ENCODE data around the gene ADAMTS2. TPM values are rescaled to one million over a fixed set of nuclear protein-coding genes. Genes with fewer than 3 reads are reported as not detected.

Gene ADAMTS2
- total RNA-seq, 2 experiments from 2014 or later, result not detected

DNA sequence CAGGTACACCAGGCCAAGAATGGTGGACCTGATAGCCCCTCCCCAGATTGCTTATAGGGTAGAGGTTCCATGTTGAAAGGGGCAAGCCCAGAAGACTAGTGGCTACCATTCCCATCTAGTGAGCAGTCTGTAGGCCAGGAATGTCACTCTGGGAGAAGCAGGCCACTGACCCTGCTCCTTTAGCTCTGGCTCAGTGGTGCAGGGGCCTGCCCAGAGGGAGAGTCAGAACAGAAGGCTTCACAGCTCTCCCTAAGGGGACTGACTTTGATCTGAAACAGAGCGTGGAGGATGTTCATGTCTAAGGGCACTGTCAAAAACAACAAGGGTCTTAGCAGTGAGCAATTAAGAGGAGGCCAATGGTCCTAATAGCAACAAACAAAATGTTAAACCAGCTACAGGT is 203.4 kb downstream of the ADAMTS2 start:
- no peaks in the 10 kb centered on the region for H3K27me3 Mint-ChIP-seq
- intact Hi-C loops (cut with DNase I, micrococcal nuclease), result no loop called here
- ATAC-seq (ENCODE audit: poor library complexity), result no peak
- no peak overlapping the region for H3K4me3 Mint-ChIP-seq
- no peaks in the 10 kb centered on the region for H3K36me3 ChIP-seq (ENCODE audit: insufficient read depth, low read length)
- ChIA-PET POLR2A (no interaction called here), CTCF (no interaction called here)
- no peaks in the 10 kb centered on the region for H3K27me3 ChIP-seq (ENCODE audit: control insufficient read depth in 1 of 2, insufficient read depth in 2 of 2, low read length in 2 of 2)
- no peak overlapping the region for H3K27ac ChIP-seq (ENCODE audit: low read depth in 1 of 2, low read length in 2 of 2)
- H3K4me1 ChIP-seq (ENCODE audit: insufficient read depth, low read length), result peaks cover 7% of the 10 kb centered on the region
- DNase-seq, result no peak
- TF ChIP-seq, protein P1, sequence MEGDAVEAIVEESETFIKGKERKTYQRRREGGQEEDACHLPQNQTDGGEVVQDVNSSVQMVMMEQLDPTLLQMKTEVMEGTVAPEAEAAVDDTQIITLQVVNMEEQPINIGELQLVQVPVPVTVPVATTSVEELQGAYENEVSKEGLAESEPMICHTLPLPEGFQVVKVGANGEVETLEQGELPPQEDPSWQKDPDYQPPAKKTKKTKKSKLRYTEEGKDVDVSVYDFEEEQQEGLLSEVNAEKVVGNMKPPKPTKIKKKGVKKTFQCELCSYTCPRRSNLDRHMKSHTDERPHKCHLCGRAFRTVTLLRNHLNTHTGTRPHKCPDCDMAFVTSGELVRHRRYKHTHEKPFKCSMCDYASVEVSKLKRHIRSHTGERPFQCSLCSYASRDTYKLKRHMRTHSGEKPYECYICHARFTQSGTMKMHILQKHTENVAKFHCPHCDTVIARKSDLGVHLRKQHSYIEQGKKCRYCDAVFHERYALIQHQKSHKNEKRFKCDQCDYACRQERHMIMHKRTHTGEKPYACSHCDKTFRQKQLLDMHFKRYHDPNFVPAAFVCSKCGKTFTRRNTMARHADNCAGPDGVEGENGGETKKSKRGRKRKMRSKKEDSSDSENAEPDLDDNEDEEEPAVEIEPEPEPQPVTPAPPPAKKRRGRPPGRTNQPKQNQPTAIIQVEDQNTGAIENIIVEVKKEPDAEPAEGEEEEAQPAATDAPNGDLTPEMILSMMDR (IDR thresholded peaks at IDR 0.05), result no peak
- H3K36me3 Mint-ChIP-seq (ENCODE audit: low read depth), result no peaks in the 10 kb centered on the region
- H3K4me3 ChIP-seq (ENCODE audit: low read length), result no peak overlapping the region
- no peaks in the 10 kb centered on the region for H3K9me3 Mint-ChIP-seq
- H3K4me1 Mint-ChIP-seq (ENCODE audit: low read depth), result peaks cover 15% of the 10 kb centered on the region
- no peaks in the 10 kb centered on the region for H3K9me3 ChIP-seq (ENCODE audit: control insufficient read depth in 1 of 2, insufficient read depth in 1 of 2, low read length in 2 of 2)
- H3K27ac Mint-ChIP-seq, result no peak overlapping the region

DNA sequence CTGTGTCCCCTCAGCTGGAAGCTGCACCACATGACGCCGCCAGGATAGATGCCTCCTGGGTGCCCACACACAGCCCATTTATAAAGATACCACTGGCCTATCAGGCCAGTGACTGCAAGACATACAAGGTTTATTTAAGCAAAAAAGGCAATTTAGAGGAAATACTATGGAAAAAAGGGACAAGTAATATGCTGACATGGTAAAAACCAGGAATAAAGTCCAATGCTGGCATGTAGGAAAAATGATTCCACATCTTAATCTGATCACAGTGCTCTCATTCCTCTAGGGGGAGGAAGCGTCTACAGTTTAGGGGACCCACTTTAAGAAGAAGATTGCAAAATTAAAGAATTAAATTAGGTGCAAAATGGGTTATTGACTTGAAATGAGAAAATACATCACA is 205.0 kb downstream of the ADAMTS2 start:
- ATAC-seq (ENCODE audit: poor library complexity), result no peak
- no peak overlapping the region for H3K27ac ChIP-seq (ENCODE audit: low read depth in 1 of 2, low read length in 2 of 2)
- Mint-ChIP-seq H3K27ac (no peak overlapping the region), H3K27me3 (no peaks in the 10 kb centered on the region), H3K4me1 (ENCODE audit: low read depth) (peaks cover 8% of the 10 kb centered on the region), H3K4me3 (no peak overlapping the region), H3K9me3 (no peaks in the 10 kb centered on the region), H3K36me3 (ENCODE audit: low read depth) (no peaks in the 10 kb centered on the region)
- H3K4me3 ChIP-seq (ENCODE audit: low read length), result no peak overlapping the region
- intact Hi-C loops (cut with DNase I, micrococcal nuclease), result no loop called here
- H3K27me3 ChIP-seq (ENCODE audit: control insufficient read depth in 1 of 2, insufficient read depth in 2 of 2, low read length in 2 of 2), result no peaks in the 10 kb centered on the region
- no peak for DNase-seq
- CTCF ChIA-PET, result no interaction called here
- peaks cover 0 to 3% of the 10 kb centered on the region in 2 experiments for H3K9me3 ChIP-seq (ENCODE audit: control insufficient read depth in 1 of 2, insufficient read depth in 1 of 2, low read length in 2 of 2)
- POLR2A ChIA-PET, result no interaction called here
- peaks cover 3% of the 10 kb centered on the region for H3K4me1 ChIP-seq (ENCODE audit: insufficient read depth, low read length)
- TF ChIP-seq, protein P1 (IDR thresholded peaks at IDR 0.05), result no peak
- no peaks in the 10 kb centered on the region for H3K36me3 ChIP-seq (ENCODE audit: insufficient read depth, low read length)

DNA sequence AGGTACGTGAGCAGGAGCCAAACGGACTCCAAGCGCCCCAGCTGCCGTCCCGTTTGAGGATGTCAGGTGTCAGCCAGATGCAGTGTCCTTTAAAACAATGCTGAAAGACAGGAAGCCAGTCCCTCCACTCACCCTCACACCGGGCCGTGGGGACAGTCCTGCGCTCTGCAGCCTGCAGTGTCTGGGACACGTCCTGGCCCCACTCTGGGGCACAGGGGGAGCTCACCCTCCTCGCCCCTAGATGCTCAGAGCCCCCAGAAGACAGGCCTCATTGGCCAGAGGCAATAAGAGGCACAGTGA is 205.4 kb downstream of the ADAMTS2 start:
- Mint-ChIP-seq H3K9me3 (no peaks in the 10 kb centered on the region), H3K4me1 (ENCODE audit: low read depth) (peaks cover 8% of the 10 kb centered on the region)

More for the DNA sequence above, 205.4 kb downstream of the ADAMTS2 start:
- DNase-seq, result no peak
- Histone ChIP-seq H3K4me1 (ENCODE audit: insufficient read depth, low read length) (peaks cover 3% of the 10 kb centered on the region), H3K36me3 (ENCODE audit: insufficient read depth, low read length) (no peaks in the 10 kb centered on the region), H3K27me3 (ENCODE audit: control insufficient read depth in 1 of 2, insufficient read depth in 2 of 2, low read length in 2 of 2) (no peaks in the 10 kb centered on the region), H3K4me3 (ENCODE audit: low read length) (no peak overlapping the region), H3K9me3 (ENCODE audit: control insufficient read depth in 1 of 2, insufficient read depth in 1 of 2, low read length in 2 of 2) (peaks cover 0 to 7% of the 10 kb centered on the region in 2 experiments), H3K27ac (ENCODE audit: low read depth in 1 of 2, low read length in 2 of 2) (no peak overlapping the region)
- ChIA-PET POLR2A (no interaction called here), CTCF (no interaction called here)
- no peak for ATAC-seq (ENCODE audit: poor library complexity)
- Mint-ChIP-seq H3K27me3 (no peaks in the 10 kb centered on the region), H3K27ac (no peak overlapping the region), H3K4me3 (no peak overlapping the region), H3K36me3 (ENCODE audit: low read depth) (no peaks in the 10 kb centered on the region)
- TF ChIP-seq, protein P1 (IDR thresholded peaks at IDR 0.05), result no peak
- intact Hi-C loops (cut with DNase I, micrococcal nuclease), result loop anchor here in 1 of 2 experiments (5.0 kb wide), 1 partner anchor 987 kb away; no protein-coding TSS in a partner anchor
